Measurements from ENCODE around the gene PAX5. TPM values are rescaled to one million over a fixed set of nuclear protein-coding genes. Genes with fewer than 3 reads are reported as not detected.

Gene PAX5
- total RNA-seq, 4 donors from 2014 or later = 0.95 to 61.9 (median 3.6) TPM; not detected in 1

DNA sequence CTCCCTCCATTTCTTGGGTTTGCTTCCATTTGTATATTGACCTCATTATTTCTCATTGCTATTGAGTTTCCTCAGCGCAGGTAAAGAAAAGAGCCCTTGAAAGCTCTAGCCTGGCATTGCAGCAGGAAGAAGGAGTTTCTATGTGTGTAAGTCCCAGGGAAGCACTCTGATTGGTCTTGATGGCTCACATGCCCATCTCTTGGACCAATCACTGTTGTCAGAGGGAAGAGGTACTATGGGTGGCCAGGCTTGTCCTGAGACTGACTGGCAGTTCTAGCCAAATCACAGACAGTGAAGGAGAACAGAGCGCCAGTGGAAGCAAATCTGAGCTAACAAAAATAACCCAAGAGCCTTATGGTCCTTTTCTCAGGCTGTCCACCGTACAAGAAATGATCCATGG is 219.0 kb downstream of the PAX5 start:
- no peak for DNase-seq
- Histone ChIP-seq H3K27me3 (peaks cover 0 to 5% of the 10 kb centered on the region in 2 donors), H3K4me1 (no peaks in the 10 kb centered on the region), H3K9me3 (no peaks in the 10 kb centered on the region), H3K36me3 (no peaks in the 10 kb centered on the region), H3K27ac (no peak overlapping the region), H3K4me3 (no peak overlapping the region)
- no peak for TF ChIP-seq POLR2A (IDR thresholded peaks at IDR 0.05)
- TF ChIP-seq, protein P1, sequence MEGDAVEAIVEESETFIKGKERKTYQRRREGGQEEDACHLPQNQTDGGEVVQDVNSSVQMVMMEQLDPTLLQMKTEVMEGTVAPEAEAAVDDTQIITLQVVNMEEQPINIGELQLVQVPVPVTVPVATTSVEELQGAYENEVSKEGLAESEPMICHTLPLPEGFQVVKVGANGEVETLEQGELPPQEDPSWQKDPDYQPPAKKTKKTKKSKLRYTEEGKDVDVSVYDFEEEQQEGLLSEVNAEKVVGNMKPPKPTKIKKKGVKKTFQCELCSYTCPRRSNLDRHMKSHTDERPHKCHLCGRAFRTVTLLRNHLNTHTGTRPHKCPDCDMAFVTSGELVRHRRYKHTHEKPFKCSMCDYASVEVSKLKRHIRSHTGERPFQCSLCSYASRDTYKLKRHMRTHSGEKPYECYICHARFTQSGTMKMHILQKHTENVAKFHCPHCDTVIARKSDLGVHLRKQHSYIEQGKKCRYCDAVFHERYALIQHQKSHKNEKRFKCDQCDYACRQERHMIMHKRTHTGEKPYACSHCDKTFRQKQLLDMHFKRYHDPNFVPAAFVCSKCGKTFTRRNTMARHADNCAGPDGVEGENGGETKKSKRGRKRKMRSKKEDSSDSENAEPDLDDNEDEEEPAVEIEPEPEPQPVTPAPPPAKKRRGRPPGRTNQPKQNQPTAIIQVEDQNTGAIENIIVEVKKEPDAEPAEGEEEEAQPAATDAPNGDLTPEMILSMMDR (IDR thresholded peaks at IDR 0.05) = no peak

DNA sequence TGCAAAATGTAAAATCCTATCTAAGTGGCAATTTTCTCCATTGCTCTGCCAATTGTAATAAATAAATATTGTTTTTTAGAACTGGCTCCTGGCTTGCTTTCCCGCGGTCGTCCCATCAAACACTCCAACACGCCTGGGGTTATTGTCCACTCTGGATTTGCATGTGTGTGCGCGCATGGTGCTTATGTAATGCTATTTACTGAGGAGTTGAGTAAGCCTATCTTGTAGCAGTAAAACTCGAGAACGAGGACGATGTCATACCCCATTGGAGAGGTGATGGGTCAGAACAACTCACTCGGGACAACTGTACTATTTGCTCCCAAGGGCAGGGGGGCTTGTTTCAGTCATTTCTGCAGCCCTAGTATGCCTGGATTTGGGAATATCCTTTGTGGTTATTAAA is 220.9 kb downstream of the PAX5 start:
- H3K27ac ChIP-seq = no peak overlapping the region
- H3K27me3 ChIP-seq = peaks cover 0 to 2% of the 10 kb centered on the region in 2 donors
- DNase-seq = no peak

DNA sequence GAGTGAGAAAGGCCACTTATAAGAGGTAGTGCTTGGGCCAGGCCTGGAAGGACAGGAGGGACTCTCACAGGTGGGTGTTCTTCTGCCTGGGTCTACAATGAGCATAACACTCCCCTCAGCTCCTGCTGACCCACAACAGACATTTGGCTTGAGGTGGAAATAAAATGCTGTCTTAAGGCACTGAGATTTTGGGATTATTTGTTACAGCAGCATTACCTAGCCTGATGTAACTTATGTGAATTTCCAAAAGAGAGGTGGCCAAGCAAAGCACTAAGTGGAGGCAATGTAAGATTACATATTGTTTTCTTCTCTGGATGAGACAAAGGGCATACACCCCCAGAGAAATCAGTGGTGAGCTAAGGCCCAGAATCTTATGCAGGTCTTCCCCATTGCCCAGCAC is 221.5 kb downstream of the PAX5 start:
- Histone ChIP-seq H3K27me3 (no peaks in the 10 kb centered on the region), H3K9me3 (no peaks in the 10 kb centered on the region), H3K27ac (no peak overlapping the region), H3K36me3 (no peaks in the 10 kb centered on the region), H3K4me1 (no peaks in the 10 kb centered on the region), H3K4me3 (no peak overlapping the region)
- TF ChIP-seq, protein P1 (IDR thresholded peaks at IDR 0.05) = no peak
- DNase-seq = no peak

More for the DNA sequence above, 220.9 kb downstream of the PAX5 start:
- Histone ChIP-seq H3K4me1 (no peaks in the 10 kb centered on the region), H3K9me3 (no peaks in the 10 kb centered on the region), H3K36me3 (no peaks in the 10 kb centered on the region), H3K4me3 (no peak overlapping the region)
- no peak for TF ChIP-seq POLR2A (IDR thresholded peaks at IDR 0.05)
- TF ChIP-seq, protein P1 (IDR thresholded peaks at IDR 0.05) = no peak

DNA sequence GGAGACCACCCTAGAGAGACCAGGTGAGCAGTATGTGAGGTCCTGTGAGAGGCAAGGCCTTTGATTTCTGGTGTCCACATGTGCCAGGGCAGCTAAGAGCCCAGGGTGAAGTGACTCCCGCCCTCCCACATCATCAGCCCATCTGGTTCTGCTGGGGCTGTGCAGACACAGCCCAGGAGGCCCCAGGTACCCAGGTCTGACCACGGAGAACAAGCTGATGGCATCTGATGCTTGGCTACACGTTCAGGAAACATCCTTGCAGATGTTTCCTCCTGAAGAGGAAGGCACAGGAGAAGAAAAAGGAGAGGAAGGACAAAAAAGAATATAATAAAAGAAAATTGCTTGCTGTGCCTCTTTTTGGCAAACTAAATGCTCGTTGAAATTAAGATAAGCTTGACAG is 225.8 kb downstream of the PAX5 start:
- Histone ChIP-seq H3K9me3 (no peaks in the 10 kb centered on the region), H3K27me3 (no peaks in the 10 kb centered on the region), H3K4me1 (no peaks in the 10 kb centered on the region), H3K27ac (no peak overlapping the region), H3K4me3 (no peak overlapping the region), H3K36me3 (no peaks in the 10 kb centered on the region)
- no peak for DNase-seq
- no peak for TF ChIP-seq POLR2A (IDR thresholded peaks at IDR 0.05)
- TF ChIP-seq, protein P1 (IDR thresholded peaks at IDR 0.05) = no peak

DNA sequence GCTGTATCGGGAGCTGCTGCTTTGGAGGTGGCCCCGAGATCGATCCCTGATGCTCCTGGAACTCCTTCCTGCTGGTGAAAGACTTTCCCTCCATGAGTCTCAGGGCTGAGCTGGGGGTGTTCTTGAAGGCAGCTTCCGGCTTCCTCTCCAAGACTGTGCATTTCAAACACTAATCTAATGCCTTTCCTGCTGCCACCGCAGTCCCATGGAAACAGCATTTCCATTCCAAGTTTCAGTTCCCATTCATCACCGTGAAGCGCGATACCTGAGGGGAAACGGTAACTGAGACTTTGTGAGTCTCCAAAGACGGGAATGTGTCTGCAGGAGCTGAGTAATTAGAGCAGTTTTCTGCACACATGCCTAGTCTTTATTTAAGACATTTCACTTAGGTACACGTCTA is 230.1 kb downstream of the PAX5 start:
- Histone ChIP-seq H3K9me3 (no peaks in the 10 kb centered on the region), H3K4me1 (no peaks in the 10 kb centered on the region), H3K27ac (no peak overlapping the region), H3K36me3 (no peaks in the 10 kb centered on the region), H3K4me3 (no peak overlapping the region), H3K27me3 (no peaks in the 10 kb centered on the region)
- TF ChIP-seq POLR2A (IDR thresholded peaks at IDR 0.05) = no peak
- TF ChIP-seq, protein P1 (IDR thresholded peaks at IDR 0.05) = no peak
- no peak for DNase-seq
